Adrenal gland (tissue), 5 donors: Measurements from ENCODE around the gene ST3GAL6.

Experiments
- CTCF ChIP-seq, 6 experiments: fragments of 450-650 bp in 4 of 6; fragments of 200-600 bp in 2 of 6; sonication (generic) in 1 of 6; IDR thresholded peaks; 1 replicate in 5 of 6; 2 replicates in 1 of 6; pipeline versions ENCODE4 v1.5.1 to v1.8.0; 2016 to 2021; ENCODE audit warnings: antibody characterized with exemption in 6 of 6, mild to moderate bottlenecking in 2 of 6, moderate library complexity in 1 of 6
- POLR2A ChIP-seq, 2 donors: fragments of 450-650 bp; IDR thresholded peaks; one replicate each; pipeline ENCODE4 v1.6.1; 2017; ENCODE audit warnings: antibody characterized with exemption in 2 of 2, mild to moderate bottlenecking in 2 of 2, moderate library complexity in 1 of 2
- donor health status: DM: no; HTN: no; CAD: no.

- TF ChIP-seq CTCF (IDR thresholded peaks at IDR 0.05) (no peak), POLR2A (IDR thresholded peaks at IDR 0.05) (no peak)
Observed at GRCh38 chr3:98734306-98734705, 28.8 kb upstream of the ST3GAL6 start.
